GM12874 (cell line): ENCODE measurements around the gene MBP.
A peak's percentile ranks its signal among the peaks of the same experiment; 100 is the strongest.

Experiments
- TF ChIP-seq, protein P1 (sequence below): IDR thresholded peaks from 2 replicates; pipeline ENCODE4 v1.5.1; 2011; ENCODE audit warnings: low read depth, mild to moderate bottlenecking, control low read depth, low read length, moderate library complexity; ENCODE audit not compliant: insufficient read depth

The MBP gene

DNA sequence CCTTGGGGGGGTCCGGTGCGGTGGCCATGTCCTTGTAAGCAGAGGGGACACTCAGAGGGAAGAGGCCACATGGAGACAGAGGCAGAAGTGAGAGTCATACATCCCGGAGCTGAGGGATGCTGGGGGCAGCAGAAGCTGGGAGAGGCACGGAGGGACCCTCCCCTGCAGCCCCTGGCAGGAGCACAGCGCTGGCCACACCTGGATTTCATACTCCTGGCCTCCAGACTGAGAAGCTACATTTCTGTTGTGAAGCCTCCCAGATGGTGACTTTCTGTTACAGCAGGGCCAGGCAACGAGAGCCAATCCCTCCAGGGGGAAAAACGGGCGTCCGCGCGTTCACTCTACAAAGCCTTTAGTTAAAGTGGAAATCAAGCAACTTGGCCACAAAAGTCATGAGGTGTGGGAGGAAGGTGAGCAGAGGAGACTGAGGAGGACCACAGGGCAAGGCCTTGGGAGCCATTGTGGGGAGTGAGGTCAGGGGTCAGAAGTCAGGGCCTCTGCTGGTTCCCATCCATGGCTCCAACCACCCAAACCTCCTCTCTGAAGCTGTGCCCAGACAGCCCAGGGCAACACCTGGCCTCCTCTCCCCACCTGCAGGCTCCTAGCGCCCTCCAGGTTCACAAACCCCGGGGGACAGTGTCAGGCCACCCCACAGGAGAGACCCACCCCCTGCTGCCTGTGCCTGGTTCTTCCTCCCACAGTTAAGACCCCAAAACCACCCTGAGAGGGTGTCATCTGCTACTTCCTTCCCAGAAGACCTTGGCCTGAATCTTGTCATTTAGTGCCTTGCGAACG, 4.5 kb upstream of the MBP start:
- TF ChIP-seq, protein P1, sequence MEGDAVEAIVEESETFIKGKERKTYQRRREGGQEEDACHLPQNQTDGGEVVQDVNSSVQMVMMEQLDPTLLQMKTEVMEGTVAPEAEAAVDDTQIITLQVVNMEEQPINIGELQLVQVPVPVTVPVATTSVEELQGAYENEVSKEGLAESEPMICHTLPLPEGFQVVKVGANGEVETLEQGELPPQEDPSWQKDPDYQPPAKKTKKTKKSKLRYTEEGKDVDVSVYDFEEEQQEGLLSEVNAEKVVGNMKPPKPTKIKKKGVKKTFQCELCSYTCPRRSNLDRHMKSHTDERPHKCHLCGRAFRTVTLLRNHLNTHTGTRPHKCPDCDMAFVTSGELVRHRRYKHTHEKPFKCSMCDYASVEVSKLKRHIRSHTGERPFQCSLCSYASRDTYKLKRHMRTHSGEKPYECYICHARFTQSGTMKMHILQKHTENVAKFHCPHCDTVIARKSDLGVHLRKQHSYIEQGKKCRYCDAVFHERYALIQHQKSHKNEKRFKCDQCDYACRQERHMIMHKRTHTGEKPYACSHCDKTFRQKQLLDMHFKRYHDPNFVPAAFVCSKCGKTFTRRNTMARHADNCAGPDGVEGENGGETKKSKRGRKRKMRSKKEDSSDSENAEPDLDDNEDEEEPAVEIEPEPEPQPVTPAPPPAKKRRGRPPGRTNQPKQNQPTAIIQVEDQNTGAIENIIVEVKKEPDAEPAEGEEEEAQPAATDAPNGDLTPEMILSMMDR: no peak

DNA sequence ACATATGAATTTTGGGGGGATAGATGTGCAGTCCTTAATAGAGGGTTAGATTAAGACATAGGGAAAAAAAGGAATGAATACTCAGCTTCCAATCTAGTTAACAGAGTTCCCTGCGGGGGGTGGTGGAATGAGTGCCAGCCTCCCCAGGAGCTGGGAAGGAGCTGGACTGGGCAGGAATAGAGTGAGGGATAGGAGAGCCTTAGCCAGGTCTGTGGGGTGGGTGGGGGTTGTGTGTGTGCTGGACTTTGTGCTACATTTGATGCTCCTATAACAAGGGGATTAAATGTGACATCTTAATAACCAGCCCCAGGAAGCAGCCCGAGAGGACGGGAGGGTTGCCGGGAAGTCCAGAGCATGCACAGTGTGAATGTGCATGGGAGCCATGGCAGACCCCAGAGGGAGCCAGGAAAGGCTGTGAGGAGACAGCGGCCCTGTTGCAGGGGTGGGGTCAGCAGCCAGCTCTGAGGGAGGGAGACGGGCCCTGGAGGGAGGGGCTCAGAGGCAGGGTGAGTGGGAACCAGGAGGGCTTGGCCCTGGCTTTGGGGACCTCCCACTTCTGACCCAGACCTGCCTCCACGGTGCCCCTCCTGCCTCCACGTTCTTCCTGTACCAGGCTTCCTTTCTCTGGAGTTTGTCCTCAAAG, 3.6 kb upstream of the MBP start:
- TF ChIP-seq, protein P1: no peak

DNA sequence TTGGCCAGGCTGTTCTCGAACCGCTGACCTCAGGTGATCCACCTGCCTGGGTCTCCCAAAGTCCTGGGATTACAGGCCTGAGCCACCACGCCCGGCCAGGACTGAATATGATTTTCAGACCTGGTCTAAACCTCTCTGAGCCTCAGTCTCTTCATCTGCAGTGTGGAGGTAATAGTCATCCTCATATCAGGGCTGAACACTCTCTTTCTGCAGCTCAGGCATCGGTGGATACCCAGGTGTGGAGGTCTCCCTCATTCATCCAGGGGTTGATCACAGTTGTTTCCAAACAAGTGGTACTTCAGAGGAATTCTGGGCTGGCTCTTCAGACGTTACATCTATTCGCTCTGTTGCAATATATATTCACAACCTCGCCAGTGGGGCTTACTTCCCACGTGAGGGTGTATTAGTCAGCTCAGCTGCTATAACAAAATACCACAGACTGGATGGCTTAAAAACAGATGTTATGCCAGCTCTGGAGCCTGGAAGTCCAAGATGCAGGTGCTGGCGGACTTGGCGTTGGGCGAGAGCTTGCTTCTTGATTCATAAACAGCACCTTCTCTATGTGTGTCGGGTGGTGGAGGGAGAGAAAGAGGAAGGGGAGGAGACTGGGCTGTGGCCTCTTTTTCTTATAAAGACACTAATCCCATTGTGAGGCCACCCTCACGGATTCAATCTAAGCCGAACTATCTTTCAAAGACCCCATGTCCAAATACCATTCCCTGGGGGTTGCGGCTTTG, 2.9 kb upstream of the MBP start:
- TF ChIP-seq, protein P1: no peak

DNA sequence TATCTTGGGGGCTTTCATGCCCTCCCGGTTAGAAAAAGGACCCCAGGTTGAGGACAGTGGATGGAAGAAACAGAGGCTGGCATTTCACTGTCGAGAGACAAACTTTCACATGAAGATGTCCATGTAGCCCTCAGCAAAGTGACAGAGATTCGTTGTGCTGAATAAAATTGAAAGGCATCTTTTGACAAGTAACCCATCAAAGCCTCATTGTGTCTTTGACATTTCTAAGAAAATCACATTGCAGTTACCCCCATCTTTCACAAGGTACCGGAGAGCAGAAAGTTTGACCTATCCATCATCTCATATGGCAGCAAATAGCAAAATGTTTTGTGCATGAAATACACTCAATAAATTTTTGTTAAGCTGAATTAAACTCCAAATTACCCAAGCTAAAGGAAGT, 2.0 kb upstream of the MBP start:
- TF ChIP-seq, protein P1: no peak

DNA sequence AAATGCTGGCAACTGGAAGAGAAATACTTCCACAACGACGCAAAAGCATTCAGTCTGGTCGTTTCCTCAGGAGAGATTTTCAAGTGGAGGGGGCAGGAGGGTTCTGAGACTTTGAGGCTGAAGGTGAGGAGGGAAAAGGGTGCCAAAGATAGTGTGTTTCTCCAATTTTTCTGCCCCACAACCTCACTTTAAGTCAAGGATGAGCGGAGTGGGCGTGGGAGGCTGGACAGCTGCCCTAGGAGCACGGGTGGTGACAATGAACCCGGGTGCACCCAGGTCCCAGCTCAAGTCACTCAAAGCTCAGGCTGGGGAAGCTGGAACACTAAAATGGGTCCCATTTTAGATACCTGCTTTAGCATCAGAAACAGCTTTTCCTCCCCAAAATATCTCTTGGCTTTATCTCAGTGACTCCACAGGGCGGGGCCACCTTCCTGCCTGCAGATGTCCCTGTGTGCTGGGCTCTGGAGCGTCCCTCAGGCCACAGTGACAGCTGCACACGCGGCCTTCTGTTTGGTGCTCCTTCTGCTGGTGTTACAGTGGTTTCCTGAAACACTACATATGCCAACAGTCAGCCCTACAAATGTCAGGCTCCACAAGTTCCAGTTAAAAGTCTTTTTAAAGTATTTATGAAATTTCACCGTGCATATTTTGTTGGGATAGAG, 1.4 kb upstream of the MBP start:
- TF ChIP-seq, protein P1: peak; percentile 15; the same call in 1 of the 2 replicates

DNA sequence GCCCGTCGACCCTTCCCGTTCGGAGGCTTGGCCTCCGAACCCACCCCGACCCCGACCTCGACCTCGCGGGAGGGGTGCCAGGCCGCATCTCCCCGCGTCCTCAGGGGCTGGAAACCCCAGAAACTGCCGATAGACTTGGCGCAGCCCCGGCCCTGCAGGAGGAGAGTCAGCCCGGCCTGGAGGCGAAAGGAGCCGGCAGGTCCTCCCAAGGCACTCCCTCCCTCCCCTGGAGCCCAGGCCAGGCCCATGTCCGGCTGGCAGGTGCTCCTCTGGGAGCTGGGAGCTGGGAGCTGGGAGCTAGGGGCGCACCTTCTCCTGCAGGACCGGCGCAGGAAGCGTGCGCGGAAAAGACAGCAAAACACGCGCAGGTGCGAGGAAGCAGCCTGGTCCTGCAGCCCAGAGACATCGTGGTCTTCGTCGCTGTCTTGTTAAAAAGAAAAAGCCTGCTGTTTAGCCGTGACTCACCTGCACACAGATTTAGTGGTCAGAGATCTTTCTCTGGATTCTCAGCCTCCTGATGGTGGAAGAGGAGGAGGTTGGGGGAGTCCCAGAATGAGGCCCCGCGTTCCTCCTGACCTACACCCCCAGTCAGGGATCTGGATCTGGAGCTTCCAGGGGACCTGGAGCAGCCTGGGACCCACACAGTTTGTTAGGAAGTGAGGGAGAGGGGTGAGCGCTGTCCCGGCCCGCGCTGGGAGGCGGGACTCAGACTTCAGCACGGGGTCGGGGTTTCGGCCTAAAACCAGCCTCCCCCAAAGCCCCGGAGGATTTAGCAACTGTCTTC, 660 bp upstream of the MBP start:
- TF ChIP-seq, protein P1: no peak
